NCI-H2196 (cell line): ENCODE measurements around the gene ZNF536.

Experiments
- DNase-seq: peaks from one replicate; lab custom pipeline; 2025; ENCODE audit not compliant: unreplicated experiment; lab: John Stamatoyannopoulos, UW

ZNF536 gene

GRCh38 chr19:30555075-30555790, 183.0 kb downstream of the ZNF536 start:
- no peak for DNase-seq

DNA sequence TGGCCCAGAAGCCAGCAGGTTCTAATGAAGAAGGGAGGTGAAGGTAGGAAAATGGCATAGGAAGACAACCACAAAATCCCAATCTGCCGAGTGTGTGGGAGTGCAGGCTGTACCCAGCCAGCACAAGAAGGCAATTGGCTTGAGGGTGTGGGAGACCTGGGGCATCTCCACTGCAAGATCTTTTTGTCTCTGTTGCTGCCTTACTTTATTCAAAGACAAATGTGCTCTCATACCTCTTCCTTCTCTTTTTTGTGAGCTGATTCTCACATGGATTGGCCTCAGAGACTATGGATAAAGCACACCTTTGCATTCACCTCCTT, 183.6 kb downstream of the ZNF536 start:
- DNase-seq = no peak

DNA sequence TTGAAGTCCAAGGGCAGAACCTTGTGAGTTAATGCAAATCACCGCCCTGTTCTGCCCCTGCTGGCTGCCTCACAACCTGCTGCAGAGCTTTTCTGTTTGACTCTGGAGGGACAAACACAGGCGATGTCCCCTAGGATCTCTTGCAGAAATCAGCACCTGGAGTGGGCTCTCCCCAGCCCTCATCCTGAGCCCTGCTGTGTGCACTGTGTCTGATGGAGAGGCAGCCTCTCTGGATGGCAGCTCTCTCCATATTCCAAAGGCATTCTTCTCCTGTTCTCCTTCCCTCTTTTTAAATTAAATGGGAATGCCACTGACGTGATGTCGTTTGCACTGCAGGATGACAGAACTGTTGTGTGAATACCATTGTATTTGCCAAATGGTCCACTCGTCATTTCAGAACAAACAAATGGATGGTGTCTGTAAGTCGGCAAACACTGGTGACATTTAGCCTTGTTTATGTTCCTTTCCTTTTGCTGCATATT, 184.1 kb downstream of the ZNF536 start:
- no peak for DNase-seq

GRCh38 chr19:30557212-30557611, 185.0 kb downstream of the ZNF536 start:
- no peak for DNase-seq

DNA sequence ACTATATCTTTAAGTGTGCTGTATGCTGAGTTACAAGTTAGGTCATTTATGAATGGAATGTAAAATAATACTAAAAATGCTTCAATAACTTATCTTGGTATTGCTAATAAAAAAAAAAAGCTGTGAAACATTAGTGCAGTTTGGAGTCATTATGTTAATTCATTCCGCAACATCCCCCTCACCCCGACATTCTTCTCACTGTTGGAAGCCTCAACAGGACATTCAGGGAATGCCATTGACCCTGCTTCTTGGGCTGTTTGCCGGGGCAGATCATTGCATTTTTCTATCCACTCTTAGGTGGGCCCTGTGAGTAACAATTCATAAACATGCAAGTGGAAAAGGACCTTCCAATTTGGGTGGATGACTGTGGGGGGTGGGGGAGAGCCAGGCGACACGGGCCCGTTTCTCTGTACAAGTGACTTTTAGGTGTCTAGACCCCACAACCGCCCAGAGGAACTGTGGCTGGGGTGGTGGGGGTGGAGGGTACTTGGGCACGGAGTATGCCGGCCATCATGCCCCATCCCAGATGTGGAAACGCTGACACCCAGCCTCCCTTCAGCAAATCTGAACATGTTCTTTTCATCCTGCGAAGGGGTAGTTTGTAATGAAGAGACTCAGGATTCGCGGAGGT, 185.9 kb downstream of the ZNF536 start:
- DNase-seq = no peak

DNA sequence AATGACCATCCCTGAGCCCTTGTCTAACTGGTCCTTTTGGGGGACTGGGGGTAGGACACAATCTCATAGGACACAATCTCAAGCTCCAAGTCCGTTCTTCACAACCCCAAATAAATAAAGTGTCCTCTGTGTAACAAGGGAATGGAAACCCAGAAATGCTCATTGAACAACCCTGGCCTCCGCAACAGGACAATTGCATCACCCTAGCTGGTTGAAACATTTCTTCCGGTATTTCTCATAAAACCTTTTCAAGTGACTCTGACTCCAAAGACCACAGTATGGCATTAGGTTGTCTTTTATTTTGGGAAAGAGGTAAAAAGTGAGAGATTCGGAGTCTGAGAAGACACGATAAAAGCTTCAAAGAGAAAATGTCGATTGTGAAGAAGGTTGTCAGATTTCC, 186.6 kb downstream of the ZNF536 start:
- no peak for DNase-seq

DNA sequence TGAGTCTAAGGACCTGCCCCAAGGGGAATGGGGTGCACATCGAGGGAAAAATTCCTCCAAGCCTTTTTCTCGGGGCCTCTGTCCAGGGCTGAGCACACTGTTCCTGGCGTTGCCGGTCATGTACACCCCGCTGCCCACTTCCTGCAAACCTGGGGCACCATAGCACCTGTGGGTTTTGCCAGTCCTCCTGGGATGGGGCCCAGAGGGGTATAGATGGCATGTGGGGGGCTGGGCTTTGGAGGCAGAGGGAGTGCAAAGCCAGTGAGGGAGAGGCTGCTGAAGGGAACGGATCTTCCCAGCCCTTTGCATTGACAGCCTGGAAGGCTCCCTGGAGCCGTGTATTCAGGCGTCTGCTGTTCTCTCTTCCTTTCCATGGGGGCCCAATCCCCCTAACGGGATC, 187.3 kb downstream of the ZNF536 start:
- DNase-seq = no peak

- no peak for DNase-seq
These were observed 190.8 kb downstream of the ZNF536 start for GRCh38 chr19:30562981-30563380.

GRCh38 chr19:30563691-30564090, 191.5 kb downstream of the ZNF536 start:
- no peak for DNase-seq

GRCh38 chr19:30564551-30565011, 192.4 kb downstream of the ZNF536 start:
- DNase-seq = no peak

GRCh38 chr19:30565636-30566035, 193.5 kb downstream of the ZNF536 start:
- DNase-seq = no peak

GRCh38 chr19:30566681-30567420, 194.7 kb downstream of the ZNF536 start:
- no peak for DNase-seq

GRCh38 chr19:30567536-30568232, 195.5 kb downstream of the ZNF536 start:
- DNase-seq = no peak

GRCh38 chr19:30570194-30570593, 198.0 kb downstream of the ZNF536 start:
- no peak for DNase-seq

DNA sequence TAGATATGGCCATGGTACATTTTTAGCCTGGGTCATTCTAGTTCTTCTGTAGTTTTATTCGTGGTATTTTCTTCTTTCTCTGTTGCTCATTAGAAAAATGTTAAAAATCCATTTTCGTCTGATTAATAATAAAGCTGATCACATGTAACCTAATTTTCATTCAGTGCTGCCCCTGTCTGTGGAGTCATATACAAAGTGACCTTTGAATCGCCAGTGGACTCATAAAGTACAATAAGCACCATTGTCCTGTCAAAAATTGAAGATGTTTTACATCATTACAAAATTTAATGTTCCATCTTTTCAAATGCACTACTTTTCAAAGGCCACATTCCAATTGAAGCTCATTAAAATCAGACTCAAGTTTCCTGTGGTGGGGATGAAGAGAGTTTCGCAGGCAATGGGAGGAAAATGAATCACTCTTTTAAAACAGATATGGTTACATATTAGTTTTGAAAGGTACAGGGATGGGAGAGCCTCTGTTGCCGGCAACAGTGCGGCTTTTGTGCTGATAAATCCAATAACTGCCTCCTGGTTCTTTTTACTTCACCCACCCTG, 205.4 kb downstream of the ZNF536 start:
- no peak for DNase-seq

- no peak for DNase-seq
These were observed 207.2 kb downstream of the ZNF536 start for GRCh38 chr19:30579419-30579818.

DNA sequence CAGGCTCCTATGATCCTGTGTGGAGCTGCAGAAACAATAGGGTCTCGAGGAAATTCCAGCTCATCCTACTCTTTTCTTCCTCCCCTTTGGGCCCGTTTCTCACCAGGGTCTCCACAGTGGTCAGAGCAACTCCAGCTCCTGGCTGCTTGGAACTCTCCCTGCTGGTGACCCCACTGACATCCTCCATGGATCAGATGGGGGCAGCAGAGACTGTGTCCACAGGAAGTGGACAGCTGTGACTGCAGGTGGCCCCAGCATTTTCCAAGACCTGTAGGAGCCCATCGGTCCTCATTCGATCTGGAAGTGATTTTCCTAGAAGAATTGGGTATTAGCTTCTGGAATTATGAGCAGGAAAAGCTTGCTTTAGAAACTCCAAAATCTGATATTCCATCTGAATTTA, 208.5 kb downstream of the ZNF536 start:
- DNase-seq = no peak

- DNase-seq = no peak
These were observed 211.9 kb downstream of the ZNF536 start for GRCh38 chr19:30584090-30584489.

GRCh38 chr19:30587869-30588268, 215.7 kb downstream of the ZNF536 start:
- no peak for DNase-seq

DNA sequence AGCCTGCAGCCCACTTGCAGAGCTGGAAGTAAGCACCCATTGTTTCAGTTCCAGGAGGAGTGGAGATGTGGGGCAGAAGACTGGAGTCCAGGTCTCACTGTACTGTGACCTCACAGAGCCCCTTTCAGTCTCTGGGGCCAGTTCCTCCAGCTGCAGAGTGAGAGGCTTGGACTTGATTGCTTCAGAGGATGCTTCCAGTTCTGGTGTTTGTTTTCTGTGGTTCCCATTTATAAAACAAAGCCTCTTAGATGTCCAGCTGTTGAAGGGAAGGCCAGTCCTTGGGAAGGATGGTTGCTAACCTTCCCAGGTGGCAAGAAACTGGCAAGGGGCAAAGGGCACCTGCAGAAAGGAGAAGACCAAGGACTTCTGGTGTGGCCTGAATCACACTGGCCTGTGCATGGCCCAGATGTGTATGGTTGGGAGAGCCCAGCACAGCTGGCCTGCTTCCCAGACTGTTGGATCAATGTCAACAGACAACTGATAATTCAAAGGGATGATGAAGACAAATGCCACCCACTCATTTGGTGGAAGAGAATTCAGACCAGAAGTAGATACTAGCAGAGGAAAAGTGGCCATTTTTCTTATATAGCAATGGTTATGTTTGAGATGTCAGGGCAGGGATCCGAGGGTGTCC, 218.5 kb downstream of the ZNF536 start:
- DNase-seq = no peak

- no peak for DNase-seq
These were observed 221.2 kb downstream of the ZNF536 start for GRCh38 chr19:30593356-30593755.
